ENCODE data around the gene MYO9A. TPM values are rescaled to one million over a fixed set of nuclear protein-coding genes. Genes with fewer than 3 reads are reported as not detected.

Gene MYO9A
- total RNA-seq, 1 experiment from 2014 or later = 41.6 TPM

DNA sequence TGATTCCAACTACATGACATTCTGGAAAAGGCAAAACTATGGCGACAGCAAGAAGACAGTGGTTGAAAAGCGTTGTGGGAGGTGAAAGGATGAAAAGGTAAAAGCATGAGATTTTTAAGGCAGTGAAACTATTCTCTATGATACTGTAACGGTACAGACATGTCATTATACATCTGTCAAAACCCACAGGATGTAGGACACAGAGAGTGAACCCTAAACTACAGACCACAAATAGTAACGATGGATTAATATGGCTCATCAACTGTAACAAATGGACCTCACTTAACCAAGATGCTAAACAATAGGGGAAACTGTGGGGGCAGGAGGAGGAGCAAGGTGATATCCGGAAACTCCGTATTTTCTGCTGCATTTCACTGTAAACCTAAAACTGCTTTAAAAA lies 39.1 kb downstream of the MYO9A start:
- ATAC-seq (no peak), DNase-seq (ENCODE audit: low read depth, low spot score) (no peak)
- ChIA-PET POLR2A (no interaction called here), CTCF (no interaction called here)
- Histone ChIP-seq H3K27me3 (ENCODE audit: control insufficient read depth, insufficient read depth, low read length) (no peaks in the 10 kb centered on the region), H3K36me3 (ENCODE audit: control insufficient read depth, insufficient read depth, low read length) (no peaks in the 10 kb centered on the region), H3K4me3 (ENCODE audit: low read depth in 2 of 2, low read length in 2 of 2) (no peak overlapping the region), H3K9me3 (ENCODE audit: control insufficient read depth, insufficient read depth, low read depth, low read length) (no peaks in the 10 kb centered on the region), H3K4me1 (ENCODE audit: control insufficient read depth, insufficient read depth, low read length) (no peaks in the 10 kb centered on the region), H3K27ac (ENCODE audit: low read length) (no peak overlapping the region)
- no TSS peak for BruUV-seq (replicated peaks)
- TF ChIP-seq TCF7L2 (IDR thresholded peaks at IDR 0.05; ENCODE audit: low read depth, low read length) (no peak), SIN3A (IDR thresholded peaks at IDR 0.05; ENCODE audit: borderline replicate concordance, insufficient read depth, low read depth, low read length) (no peak), POLR2AphosphoS5 (IDR thresholded peaks at IDR 0.05; ENCODE audit: low read depth, low read length) (no peak)
- TF ChIP-seq, protein P1, sequence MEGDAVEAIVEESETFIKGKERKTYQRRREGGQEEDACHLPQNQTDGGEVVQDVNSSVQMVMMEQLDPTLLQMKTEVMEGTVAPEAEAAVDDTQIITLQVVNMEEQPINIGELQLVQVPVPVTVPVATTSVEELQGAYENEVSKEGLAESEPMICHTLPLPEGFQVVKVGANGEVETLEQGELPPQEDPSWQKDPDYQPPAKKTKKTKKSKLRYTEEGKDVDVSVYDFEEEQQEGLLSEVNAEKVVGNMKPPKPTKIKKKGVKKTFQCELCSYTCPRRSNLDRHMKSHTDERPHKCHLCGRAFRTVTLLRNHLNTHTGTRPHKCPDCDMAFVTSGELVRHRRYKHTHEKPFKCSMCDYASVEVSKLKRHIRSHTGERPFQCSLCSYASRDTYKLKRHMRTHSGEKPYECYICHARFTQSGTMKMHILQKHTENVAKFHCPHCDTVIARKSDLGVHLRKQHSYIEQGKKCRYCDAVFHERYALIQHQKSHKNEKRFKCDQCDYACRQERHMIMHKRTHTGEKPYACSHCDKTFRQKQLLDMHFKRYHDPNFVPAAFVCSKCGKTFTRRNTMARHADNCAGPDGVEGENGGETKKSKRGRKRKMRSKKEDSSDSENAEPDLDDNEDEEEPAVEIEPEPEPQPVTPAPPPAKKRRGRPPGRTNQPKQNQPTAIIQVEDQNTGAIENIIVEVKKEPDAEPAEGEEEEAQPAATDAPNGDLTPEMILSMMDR (IDR thresholded peaks at IDR 0.05) = no peak
- TF ChIP-seq, protein P2, sequence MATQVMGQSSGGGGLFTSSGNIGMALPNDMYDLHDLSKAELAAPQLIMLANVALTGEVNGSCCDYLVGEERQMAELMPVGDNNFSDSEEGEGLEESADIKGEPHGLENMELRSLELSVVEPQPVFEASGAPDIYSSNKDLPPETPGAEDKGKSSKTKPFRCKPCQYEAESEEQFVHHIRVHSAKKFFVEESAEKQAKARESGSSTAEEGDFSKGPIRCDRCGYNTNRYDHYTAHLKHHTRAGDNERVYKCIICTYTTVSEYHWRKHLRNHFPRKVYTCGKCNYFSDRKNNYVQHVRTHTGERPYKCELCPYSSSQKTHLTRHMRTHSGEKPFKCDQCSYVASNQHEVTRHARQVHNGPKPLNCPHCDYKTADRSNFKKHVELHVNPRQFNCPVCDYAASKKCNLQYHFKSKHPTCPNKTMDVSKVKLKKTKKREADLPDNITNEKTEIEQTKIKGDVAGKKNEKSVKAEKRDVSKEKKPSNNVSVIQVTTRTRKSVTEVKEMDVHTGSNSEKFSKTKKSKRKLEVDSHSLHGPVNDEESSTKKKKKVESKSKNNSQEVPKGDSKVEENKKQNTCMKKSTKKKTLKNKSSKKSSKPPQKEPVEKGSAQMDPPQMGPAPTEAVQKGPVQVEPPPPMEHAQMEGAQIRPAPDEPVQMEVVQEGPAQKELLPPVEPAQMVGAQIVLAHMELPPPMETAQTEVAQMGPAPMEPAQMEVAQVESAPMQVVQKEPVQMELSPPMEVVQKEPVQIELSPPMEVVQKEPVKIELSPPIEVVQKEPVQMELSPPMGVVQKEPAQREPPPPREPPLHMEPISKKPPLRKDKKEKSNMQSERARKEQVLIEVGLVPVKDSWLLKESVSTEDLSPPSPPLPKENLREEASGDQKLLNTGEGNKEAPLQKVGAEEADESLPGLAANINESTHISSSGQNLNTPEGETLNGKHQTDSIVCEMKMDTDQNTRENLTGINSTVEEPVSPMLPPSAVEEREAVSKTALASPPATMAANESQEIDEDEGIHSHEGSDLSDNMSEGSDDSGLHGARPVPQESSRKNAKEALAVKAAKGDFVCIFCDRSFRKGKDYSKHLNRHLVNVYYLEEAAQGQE (IDR thresholded peaks at IDR 0.05; ENCODE audit: insufficient read depth in 1 of 2, low read depth in 2 of 2, low read length in 1 of 2) = no peak
- intact Hi-C loops (cut with micrococcal nuclease; ENCODE audit: unreplicated experiment) = no loop called here
- in situ Hi-C loops (cut with HindIII; ENCODE audit: low pct_unique_long_range_greater_than_20kb, low sequenced_read_pairs) = no loop called here

DNA sequence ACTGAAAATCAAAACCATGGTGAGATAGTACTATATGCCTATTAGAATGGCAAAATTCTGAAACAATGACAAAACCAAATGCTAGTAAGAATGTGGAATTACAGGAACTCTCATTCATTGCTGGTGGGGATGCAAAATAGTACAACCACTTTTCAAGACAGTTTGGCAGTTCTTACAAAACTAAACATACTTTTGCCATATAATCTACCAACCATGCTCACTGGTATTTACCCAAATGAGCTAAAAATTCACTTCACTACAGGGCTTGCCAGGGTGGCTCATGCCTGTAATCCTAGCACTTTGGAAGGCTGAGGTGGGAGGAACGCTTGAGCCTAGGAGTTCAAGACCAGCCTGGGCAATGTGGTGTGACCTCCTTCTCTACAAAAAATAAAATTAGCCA lies 40.0 kb downstream of the MYO9A start:
- Histone ChIP-seq H3K36me3 (ENCODE audit: control insufficient read depth, insufficient read depth, low read length) (no peaks in the 10 kb centered on the region), H3K27me3 (ENCODE audit: control insufficient read depth, insufficient read depth, low read length) (no peaks in the 10 kb centered on the region), H3K4me1 (ENCODE audit: control insufficient read depth, insufficient read depth, low read length) (no peaks in the 10 kb centered on the region), H3K9me3 (ENCODE audit: control insufficient read depth, insufficient read depth, low read depth, low read length) (no peaks in the 10 kb centered on the region), H3K27ac (ENCODE audit: low read length) (no peak overlapping the region), H3K4me3 (ENCODE audit: low read depth in 2 of 2, low read length in 2 of 2) (no peak overlapping the region)
- no TSS peak for BruUV-seq (replicated peaks)
- no peak for TF ChIP-seq TCF7L2 (IDR thresholded peaks at IDR 0.05; ENCODE audit: low read depth, low read length)
- TF ChIP-seq, protein P2 (IDR thresholded peaks at IDR 0.05; ENCODE audit: insufficient read depth in 1 of 2, low read depth in 2 of 2, low read length in 1 of 2) = no peak
- TF ChIP-seq, protein P1 (IDR thresholded peaks at IDR 0.05) = no peak
- TF ChIP-seq SIN3A (IDR thresholded peaks at IDR 0.05; ENCODE audit: borderline replicate concordance, insufficient read depth, low read depth, low read length) = no peak
- TF ChIP-seq POLR2AphosphoS5 (IDR thresholded peaks at IDR 0.05; ENCODE audit: low read depth, low read length) = no peak
- intact Hi-C loops (cut with micrococcal nuclease; ENCODE audit: unreplicated experiment) (no loop called here), in situ Hi-C loops (cut with HindIII; ENCODE audit: low pct_unique_long_range_greater_than_20kb, low sequenced_read_pairs) (no loop called here)
- CTCF ChIA-PET = no interaction called here
- POLR2A ChIA-PET = no interaction called here
- no peak for DNase-seq (ENCODE audit: low read depth, low spot score)
- no peak for ATAC-seq

Measured in Panc1 (cell line).